ENCODE results near the gene MIDN.

- TF ChIP-seq TCF3 (IDR thresholded peaks at IDR 0.05; ENCODE audit: borderline replicate concordance, insufficient read depth, low read depth, low read length) (no peak), BHLHE40 (IDR thresholded peaks at IDR 0.05; ENCODE audit: borderline replicate concordance in 1 of 2, low read depth in 2 of 2, low read length in 1 of 2) (peak; percentile 63 to 95; a peak in 3 of 4 replicates), RUNX3 (IDR thresholded peaks at IDR 0.05; ENCODE audit: low read length) (no peak), CTCF (IDR thresholded peaks at IDR 0.05 in 2 of 3, conservative IDR thresholded peaks at IDR 0.05 in 1 of 3; ENCODE audit: control insufficient read depth in 2 of 3, extremely low read depth in 1 of 3, insufficient read depth in 1 of 3, low read depth in 3 of 3, low read length in 3 of 3) (no peak), CEBPB (IDR thresholded peaks at IDR 0.05; ENCODE audit: borderline replicate concordance in 1 of 2, low read depth in 2 of 2, low read length in 2 of 2) (no peak), POLR2AphosphoS5 (IDR thresholded peaks at IDR 0.05; ENCODE audit: low read length) (no peak), POLR2A (IDR thresholded peaks at IDR 0.05; ENCODE audit: low read depth, low read length) (no peak), NRF1 (conservative IDR thresholded peaks at IDR 0.05; ENCODE audit: low read depth, low read length) (no peak), STAT1 (conservative IDR thresholded peaks at IDR 0.05) (no peak), SUZ12 (IDR thresholded peaks at IDR 0.05; ENCODE audit: unreplicated experiment) (no peak), MXI1 (IDR thresholded peaks at IDR 0.05; ENCODE audit: low read depth, low read length) (no peak), E2F4 (IDR thresholded peaks at IDR 0.05; ENCODE audit: low read depth, low read length) (no peak)
These were observed 10.5 kb upstream of the MIDN start, which contains the start of gene CBARP for GRCh38 chr19:1237754-1238368.

Data from GM12878 (cell line).